Caco-2 (cell line): ENCODE results near the gene CFAP61. TPM values are rescaled to one million over a fixed set of nuclear protein-coding genes. Genes with fewer than 3 reads are reported as not detected.

ENCODE experiments used
- BruUV-seq: library from RNA; stranded (reverse); fragments of 400-500 nt; replicated peaks from 2 replicates; lab custom pipeline; 2021; lab: Mats Ljungman, UMichigan
- CTCF ChIA-PET: fragments of 300-600 bp; sonication (Branson Sonifier 250); formaldehyde crosslinking; loops from one replicate; lab custom pipeline; 2022; ENCODE audit warnings: antibody characterized with exemption; lab: Charles Lee
- POLR2A ChIA-PET: fragments of 300-600 bp; sonication (Branson Sonifier 250); formaldehyde crosslinking; loops from one replicate; lab custom pipeline; 2022; ENCODE audit warnings: antibody characterized with exemption; lab: Charles Lee
- DNase-seq, 2 experiments: peaks; one replicate each; pipeline versions ENCODE4 v3.0.0 to v3.0.0-alpha.2; 2020 to 2022
- H3K27me3 ChIP-seq: replicated peaks from 2 replicates; pipeline ENCODE4 v1.6.0; 2011; ENCODE audit warnings: low read length; ENCODE audit not compliant: control insufficient read depth, insufficient read depth
- H3K36me3 ChIP-seq: 2 replicates; pipeline ENCODE4 v1.5.1; 2011; ENCODE audit warnings: low read length; ENCODE audit not compliant: control insufficient read depth, insufficient read depth
- H3K4me1 ChIP-seq: fragments of 250-450 bp; sonication (Bioruptor Pico); 2 replicates; pipeline ENCODE4 v1.5.1; 2020; ENCODE audit warnings: mild to moderate bottlenecking
- H3K4me3 ChIP-seq: 2 replicates; pipeline ENCODE4 v1.5.1; 2011; ENCODE audit warnings: low read depth, mild to moderate bottlenecking, control low read depth, low read length
- H3K9me3 ChIP-seq: fragments of 250-450 bp; sonication (Bioruptor Pico); 2 replicates; pipeline ENCODE4 v1.5.1; 2020; ENCODE audit warnings: mild to moderate bottlenecking, moderate library complexity
- H3K27ac Mint-ChIP-seq: one replicate; pipeline ENCODE4 v1.8.0; 2022; ENCODE audit warnings: mixed read lengths; ENCODE audit not compliant: unreplicated experiment
- H3K27me3 Mint-ChIP-seq: one replicate; pipeline ENCODE4 v1.8.0; 2022; ENCODE audit warnings: mixed read lengths; ENCODE audit not compliant: insufficient read depth, unreplicated experiment
- H3K36me3 Mint-ChIP-seq: one replicate; pipeline ENCODE4 v1.8.0; 2022; ENCODE audit warnings: mild to moderate bottlenecking, mixed read lengths; ENCODE audit not compliant: insufficient read depth, unreplicated experiment
- H3K4me1 Mint-ChIP-seq: one replicate; pipeline ENCODE4 v1.8.0; 2022; ENCODE audit warnings: low read depth, mixed read lengths; ENCODE audit not compliant: unreplicated experiment
- H3K4me3 Mint-ChIP-seq: one replicate; pipeline ENCODE4 v1.8.0; 2022; ENCODE audit warnings: mild to moderate bottlenecking, moderate library complexity, mixed read lengths; ENCODE audit not compliant: unreplicated experiment
- H3K9me3 Mint-ChIP-seq: one replicate; pipeline ENCODE4 v1.8.0; 2022; ENCODE audit warnings: mixed read lengths; ENCODE audit not compliant: unreplicated experiment
- CTCF ChIP-seq, 2 experiments: fragments of 200-600 bp in 1 of 2; IDR thresholded peaks; 1 replicate in 1 of 2; 2 replicates in 1 of 2; pipeline versions ENCODE4 v1.5.1 to v1.8.0; 2011 to 2022; ENCODE audit warnings: antibody characterized with exemption in 1 of 2, control low read depth in 1 of 2, inconsistent platforms in 1 of 2, low read depth in 1 of 2, low read length in 1 of 2, mild to moderate bottlenecking in 1 of 2, moderate library complexity in 1 of 2; ENCODE audit not compliant: insufficient read depth in 1 of 2, severe bottlenecking in 1 of 2, unreplicated experiment in 1 of 2
- intact Hi-C: fragments of 100-400 bp; cut with micrococcal nuclease; formaldehyde crosslinking; loops from one replicate; pipeline ENCODE4 v1.10.0; 2022; ENCODE audit not compliant: unreplicated experiment
- total RNA-seq: library from RNA; stranded (reverse); gene quantifications from 2 replicates; pipeline ENCODE4 v1.2.3, GENCODE V29; 2022

The CFAP61 gene
- total RNA-seq, 1 experiment from 2014 or later = not detected

- CTCF ChIA-PET = no interaction called here
- POLR2A ChIA-PET = no interaction called here
- Histone ChIP-seq H3K27me3 (no peaks in the 10 kb centered on the region), H3K4me1 (no peaks in the 10 kb centered on the region), H3K4me3 (no peak overlapping the region), H3K9me3 (no peaks in the 10 kb centered on the region), H3K36me3 (no peaks in the 10 kb centered on the region)
- no peaks in the 10 kb centered on the region for H3K36me3 Mint-ChIP-seq
- no peak overlapping the region for H3K4me3 Mint-ChIP-seq
- no peak for DNase-seq
- H3K9me3 Mint-ChIP-seq = no peaks in the 10 kb centered on the region
- BruUV-seq = no TSS peak
- H3K27me3 Mint-ChIP-seq = peaks cover 10% of the 10 kb centered on the region
- intact Hi-C loops = no loop called here
- H3K27ac Mint-ChIP-seq = no peak overlapping the region
- no peak for TF ChIP-seq CTCF (IDR thresholded peaks at IDR 0.05; ENCODE audit: insufficient read depth in 1 of 2, low read depth in 1 of 2, low read length in 1 of 2, severe bottlenecking in 1 of 2, unreplicated experiment in 1 of 2)
- no peaks in the 10 kb centered on the region for H3K4me1 Mint-ChIP-seq
These were observed 43.0 kb downstream of the CFAP61 start for GRCh38 chr20:20095114-20095872.

GRCh38 chr20:20096421-20096820 is 44.1 kb downstream of the CFAP61 start:
- Histone ChIP-seq H3K4me3 (no peak overlapping the region), H3K4me1 (no peaks in the 10 kb centered on the region), H3K9me3 (no peaks in the 10 kb centered on the region), H3K27me3 (no peaks in the 10 kb centered on the region), H3K36me3 (no peaks in the 10 kb centered on the region)
- intact Hi-C loops = no loop called here
- TF ChIP-seq CTCF (IDR thresholded peaks at IDR 0.05; ENCODE audit: insufficient read depth in 1 of 2, low read depth in 1 of 2, low read length in 1 of 2, severe bottlenecking in 1 of 2, unreplicated experiment in 1 of 2) = no peak
- no peaks in the 10 kb centered on the region for H3K4me1 Mint-ChIP-seq
- ChIA-PET CTCF (no interaction called here), POLR2A (no interaction called here)
- no peak overlapping the region for H3K27ac Mint-ChIP-seq
- H3K9me3 Mint-ChIP-seq = no peaks in the 10 kb centered on the region
- no peak for DNase-seq
- no peak overlapping the region for H3K4me3 Mint-ChIP-seq
- H3K27me3 Mint-ChIP-seq = peaks cover 10% of the 10 kb centered on the region
- no TSS peak for BruUV-seq
- H3K36me3 Mint-ChIP-seq = no peaks in the 10 kb centered on the region

DNA sequence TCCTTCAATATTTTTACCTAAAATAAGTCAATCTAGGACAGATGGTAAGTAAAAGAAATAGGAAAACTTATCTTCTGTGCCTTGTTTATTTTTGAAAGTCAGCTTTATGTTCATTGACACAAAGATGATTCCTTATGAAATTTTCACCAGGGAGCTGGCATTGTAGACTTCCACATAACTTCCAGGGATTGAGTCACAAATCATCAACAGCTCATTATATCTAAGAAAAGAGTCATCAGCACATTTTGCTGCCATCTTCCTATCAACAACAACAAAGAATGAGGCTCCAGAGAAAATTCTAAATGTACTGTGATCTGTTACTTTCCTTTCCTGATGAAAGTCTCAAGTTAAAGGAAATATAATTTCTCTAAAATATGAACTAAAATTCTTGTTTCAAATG is 48.5 kb downstream of the CFAP61 start:
- no peak overlapping the region for H3K4me3 ChIP-seq
- DNase-seq = no peak
- no peaks in the 10 kb centered on the region for H3K9me3 ChIP-seq
- Mint-ChIP-seq H3K27ac (no peak overlapping the region), H3K4me3 (no peak overlapping the region), H3K27me3 (peaks cover 6% of the 10 kb centered on the region), H3K36me3 (no peaks in the 10 kb centered on the region), H3K4me1 (no peaks in the 10 kb centered on the region), H3K9me3 (no peaks in the 10 kb centered on the region)
- POLR2A ChIA-PET = no interaction called here
- TF ChIP-seq CTCF (IDR thresholded peaks at IDR 0.05; ENCODE audit: insufficient read depth in 1 of 2, low read depth in 1 of 2, low read length in 1 of 2, severe bottlenecking in 1 of 2, unreplicated experiment in 1 of 2) = no peak
- no peaks in the 10 kb centered on the region for H3K4me1 ChIP-seq
- no TSS peak for BruUV-seq
- intact Hi-C loops = no loop called here
- no peaks in the 10 kb centered on the region for H3K27me3 ChIP-seq
- no peaks in the 10 kb centered on the region for H3K36me3 ChIP-seq
- CTCF ChIA-PET = interaction anchor here (0.6 kb wide), 1 partner anchor 861 kb away, joined by 3 read pairs; no protein-coding TSS in a partner anchor
